Astrocyte of the spinal cord (primary cell): ENCODE measurements around the gene ENO1.

ENCODE experiments used
- DNase-seq: peaks from one replicate; pipeline ENCODE4 v3.0.0; 2011; ENCODE audit warnings: low read depth, low spot score
- H3K4me3 ChIP-seq: 2 replicates; pipeline ENCODE4 v1.5.1; 2011; ENCODE audit warnings: low read depth, mild to moderate bottlenecking, low read length, moderate library complexity
- in situ Hi-C: cut with HindIII; loops from 2 replicates; pipeline ENCODE4 v1.10.0; 2017; ENCODE audit warnings: low sequenced_read_pairs
- TF ChIP-seq, protein P1 (sequence below): IDR thresholded peaks from 2 replicates; pipeline ENCODE4 v1.5.1; 2012; ENCODE audit warnings: low read depth, mild to moderate bottlenecking, low read length, inconsistent platforms

ENO1 gene

GRCh38 chr1:8883491-8883890 is 5.0 kb upstream of the ENO1 start:
- in situ Hi-C loops, result no loop called here
- DNase-seq, result no peak
- TF ChIP-seq, protein P1, sequence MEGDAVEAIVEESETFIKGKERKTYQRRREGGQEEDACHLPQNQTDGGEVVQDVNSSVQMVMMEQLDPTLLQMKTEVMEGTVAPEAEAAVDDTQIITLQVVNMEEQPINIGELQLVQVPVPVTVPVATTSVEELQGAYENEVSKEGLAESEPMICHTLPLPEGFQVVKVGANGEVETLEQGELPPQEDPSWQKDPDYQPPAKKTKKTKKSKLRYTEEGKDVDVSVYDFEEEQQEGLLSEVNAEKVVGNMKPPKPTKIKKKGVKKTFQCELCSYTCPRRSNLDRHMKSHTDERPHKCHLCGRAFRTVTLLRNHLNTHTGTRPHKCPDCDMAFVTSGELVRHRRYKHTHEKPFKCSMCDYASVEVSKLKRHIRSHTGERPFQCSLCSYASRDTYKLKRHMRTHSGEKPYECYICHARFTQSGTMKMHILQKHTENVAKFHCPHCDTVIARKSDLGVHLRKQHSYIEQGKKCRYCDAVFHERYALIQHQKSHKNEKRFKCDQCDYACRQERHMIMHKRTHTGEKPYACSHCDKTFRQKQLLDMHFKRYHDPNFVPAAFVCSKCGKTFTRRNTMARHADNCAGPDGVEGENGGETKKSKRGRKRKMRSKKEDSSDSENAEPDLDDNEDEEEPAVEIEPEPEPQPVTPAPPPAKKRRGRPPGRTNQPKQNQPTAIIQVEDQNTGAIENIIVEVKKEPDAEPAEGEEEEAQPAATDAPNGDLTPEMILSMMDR, result no peak
- no peak overlapping the region for H3K4me3 ChIP-seq

DNA sequence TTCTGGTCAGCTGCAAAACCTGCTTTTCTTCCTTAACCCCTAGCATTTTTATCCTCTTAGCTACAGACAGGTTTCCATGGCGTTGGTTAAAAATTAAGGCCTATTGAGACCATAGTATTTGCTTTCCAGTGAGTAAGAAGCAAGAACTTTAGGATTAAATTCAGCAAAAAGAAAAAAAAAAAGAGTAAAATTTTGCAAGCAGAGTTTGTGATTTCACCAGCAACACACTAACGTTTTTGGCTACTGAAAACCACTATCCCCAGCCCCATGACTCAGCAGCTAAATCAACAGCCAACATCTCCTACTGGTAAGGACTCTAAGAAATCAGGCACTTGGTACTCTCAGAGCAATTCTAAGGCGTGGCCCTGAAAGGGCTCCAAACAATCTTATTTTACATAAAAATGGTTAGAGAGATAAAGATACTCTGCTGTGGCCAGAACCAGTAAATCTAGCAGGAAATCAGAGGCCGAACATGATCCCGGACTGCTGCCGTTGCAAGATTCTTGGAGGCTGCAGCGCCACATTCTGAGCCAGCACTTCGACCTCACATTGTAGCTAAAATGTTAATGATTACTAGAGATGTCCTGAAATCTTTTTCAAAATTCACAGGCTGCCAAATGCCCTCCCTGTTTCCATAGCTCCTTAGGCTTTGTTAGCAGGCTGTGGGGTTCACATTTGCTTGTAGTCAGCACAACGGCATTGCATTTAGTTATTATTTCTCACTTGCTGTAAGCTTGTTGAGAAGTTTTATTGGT is 1.6 kb upstream of the ENO1 start:
- peak overlapping the region; percentile 88 for H3K4me3 ChIP-seq
- TF ChIP-seq, protein P1, result no peak
- in situ Hi-C loops, result no loop called here
- peak; percentile 95 for DNase-seq

DNA sequence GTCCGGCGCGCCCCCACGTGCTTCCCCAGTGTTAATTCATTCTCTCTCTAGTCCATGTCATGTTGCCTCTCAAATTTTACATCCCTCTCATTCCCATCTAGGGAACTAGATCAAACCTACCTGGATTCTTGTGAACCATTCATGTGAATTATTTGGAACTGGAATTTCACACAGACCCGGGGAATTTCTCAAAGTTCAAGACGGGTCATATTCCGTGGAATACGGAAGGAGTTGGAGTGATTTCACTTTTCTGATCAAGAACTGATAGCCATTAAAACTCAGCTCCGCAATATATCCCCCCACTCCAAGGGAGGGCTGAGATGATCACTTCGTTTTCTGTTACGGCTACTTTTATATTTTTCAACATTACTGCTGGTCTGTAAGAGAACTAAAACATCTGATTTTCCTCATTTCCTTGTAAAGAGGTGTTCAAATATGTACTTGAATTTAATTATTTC is 1.0 kb upstream of the ENO1 start:
- TF ChIP-seq, protein P1, result peak; percentile 35
- in situ Hi-C loops, result no loop called here
- H3K4me3 ChIP-seq, result peak overlapping the region; percentile 88
- DNase-seq, result peak; percentile 61

- in situ Hi-C loops, result no loop called here
- peak overlapping the region; percentile 88 for H3K4me3 ChIP-seq
- TF ChIP-seq, protein P1, result no peak
- peak; percentile 98 for DNase-seq
These were observed 395 bp upstream of the ENO1 start for GRCh38 chr1:8878698-8879463.

DNA sequence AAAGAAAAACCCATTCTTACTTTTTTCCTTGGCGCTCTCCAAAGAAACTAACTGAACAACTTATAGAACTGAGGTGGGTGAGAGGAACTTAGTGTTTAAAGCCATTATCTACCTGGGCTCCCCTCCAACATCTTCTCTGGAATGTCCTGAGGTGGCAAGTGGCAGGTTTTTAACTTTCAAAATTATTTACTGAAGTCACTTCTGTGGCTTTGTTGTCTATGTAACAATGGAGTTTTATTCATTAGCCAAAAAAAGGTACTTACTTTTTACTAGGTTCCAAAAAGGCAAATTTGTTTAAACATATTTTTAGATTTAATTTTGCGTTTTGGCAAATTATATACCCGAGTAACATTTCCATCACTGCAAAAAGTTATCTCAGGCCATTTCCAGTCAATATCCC is 2.4 kb downstream of the ENO1 start:
- in situ Hi-C loops, result no loop called here
- H3K4me3 ChIP-seq, result peak overlapping the region; percentile 88
- TF ChIP-seq, protein P1, result no peak
- DNase-seq, result no peak

DNA sequence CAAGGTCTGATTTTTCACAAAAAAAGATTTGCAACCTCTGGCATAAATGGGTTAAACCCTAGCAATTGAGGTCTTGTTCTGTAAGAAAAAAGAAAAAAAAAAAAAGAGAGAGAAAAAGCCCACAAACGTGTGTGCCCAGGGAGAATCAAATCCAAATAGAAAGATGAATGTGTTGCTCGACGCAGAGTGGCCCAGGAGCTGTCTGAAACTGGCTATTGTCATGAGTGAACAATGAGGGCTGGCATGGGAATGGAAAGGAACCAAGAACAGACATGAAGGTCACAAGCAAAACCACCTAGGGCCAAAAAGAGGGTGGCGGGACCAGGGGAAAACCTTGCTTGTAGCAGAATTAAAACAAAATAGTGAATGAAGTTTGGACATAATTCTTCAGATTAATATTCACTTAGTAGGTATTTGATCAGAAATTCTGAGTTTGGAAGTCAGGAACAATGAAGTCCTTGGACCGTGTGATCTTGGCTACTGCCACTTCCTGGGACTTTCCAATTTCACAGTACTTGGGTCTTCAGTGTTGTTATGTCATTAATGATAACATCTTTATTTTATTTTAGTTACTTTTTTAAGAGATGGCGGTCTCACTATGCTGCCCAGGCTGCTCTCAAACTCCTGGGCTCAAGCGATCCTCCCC is 3.1 kb downstream of the ENO1 start:
- DNase-seq, result no peak
- TF ChIP-seq, protein P1, result no peak
- peak overlapping the region; percentile 88 for H3K4me3 ChIP-seq
- in situ Hi-C loops, result no loop called here
